SH-SY5Y (cell line): ENCODE measurements around the gene GRIN3B.

ENCODE experiments used
- GATA2 ChIP-seq: IDR thresholded peaks from 2 replicates; pipeline ENCODE4 v1.6.1; 2011; ENCODE audit warnings: mild to moderate bottlenecking, low read depth, low read length
- GATA3 ChIP-seq: IDR thresholded peaks from 2 replicates; pipeline ENCODE4 v1.6.1; 2011; ENCODE audit warnings: low read depth, mild to moderate bottlenecking, low read length, moderate library complexity

- TF ChIP-seq GATA3 (no peak), GATA2 (no peak)
Observed at GRCh38 chr19:1055886-1056620, 55.8 kb downstream of the GRIN3B start.
